SH-SY5Y (cell line): Measurements from ENCODE around the gene AP3S1.

Experiments used
- GATA2 ChIP-seq: IDR thresholded peaks from 2 replicates; pipeline ENCODE4 v1.6.1; 2011; ENCODE audit warnings: mild to moderate bottlenecking, low read depth, low read length
- GATA3 ChIP-seq: IDR thresholded peaks from 2 replicates; pipeline ENCODE4 v1.6.1; 2011; ENCODE audit warnings: low read depth, mild to moderate bottlenecking, low read length, moderate library complexity

DNA sequence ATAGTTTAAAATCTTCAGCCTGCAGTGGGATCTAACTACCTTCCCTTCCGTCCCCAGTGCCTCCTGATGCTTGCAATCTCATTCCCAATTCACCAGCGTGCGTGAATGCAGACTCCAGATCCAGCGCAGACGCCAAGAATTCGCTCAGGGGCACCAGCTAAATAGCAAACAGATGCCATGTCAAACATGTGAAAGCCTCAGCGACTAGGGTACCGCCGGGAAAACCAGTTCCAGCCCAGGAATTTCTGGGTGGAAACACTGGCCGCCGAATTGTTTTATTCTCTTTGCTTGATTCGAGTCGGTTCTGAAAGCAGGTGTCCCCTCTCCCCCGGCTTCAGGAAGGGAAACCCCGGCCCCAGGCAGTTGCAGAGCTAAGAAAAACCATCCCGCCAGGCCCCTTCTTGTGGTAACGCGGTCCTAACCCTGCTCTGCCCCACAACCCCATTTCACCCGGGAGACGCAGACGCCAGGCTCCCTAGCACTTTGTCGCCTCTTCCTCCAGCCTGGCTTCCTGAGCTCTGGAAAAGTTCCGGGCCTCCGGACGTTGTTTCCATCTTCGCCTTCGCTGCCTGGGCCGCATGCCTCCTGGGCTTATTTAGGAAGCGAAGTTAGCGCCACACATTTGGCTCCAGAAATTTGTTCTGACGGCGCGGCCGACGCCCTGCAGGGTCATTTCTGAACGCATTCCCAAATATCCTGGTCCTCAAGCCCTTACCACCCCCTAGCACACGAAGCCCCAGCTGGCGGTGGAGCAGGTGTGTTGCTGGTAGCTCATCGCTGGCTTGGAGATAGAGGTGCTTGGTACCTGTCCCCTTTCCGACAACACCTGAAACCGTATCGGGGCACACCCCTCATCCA lies 119.9 kb downstream of the AP3S1 start:
- no peak for TF ChIP-seq GATA2
- no peak for TF ChIP-seq GATA3
